ENCODE measurements around the gene MBD4. TPM values are rescaled to one million over a fixed set of nuclear protein-coding genes. Genes with fewer than 3 reads are reported as not detected.

MBD4 gene
- total and polyA plus RNA-seq, 2 experiments from 2014 or later = 33.9 to 59.3 TPM

DNA sequence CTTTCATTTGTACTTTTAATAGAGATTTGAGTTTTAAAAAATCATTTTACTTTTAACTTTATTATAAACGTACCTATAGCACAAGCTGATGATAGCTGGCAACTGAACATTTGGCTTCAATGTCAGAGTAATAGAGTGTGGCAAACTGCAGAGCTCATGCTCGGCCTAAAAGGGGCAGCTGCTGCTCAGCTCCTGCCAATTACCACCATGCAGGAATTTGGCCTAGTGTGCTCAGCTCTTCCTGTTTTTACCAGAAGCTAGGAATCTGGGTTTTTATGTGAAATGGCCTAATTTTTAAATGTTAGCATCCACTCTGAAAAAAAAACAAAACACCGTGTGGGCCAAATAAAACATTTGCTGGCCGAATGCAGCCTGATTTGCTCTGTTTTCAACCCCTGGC is 2.0 kb upstream of the MBD4 start:
- Histone ChIP-seq H3K27ac (ENCODE audit: low read depth) (no peak overlapping the region), H4K20me1 (replicated peaks; ENCODE audit: insufficient read depth) (peaks cover 7% of the 10 kb centered on the region; the same call in 1 of the 2 replicates), H3K36me3 (ENCODE audit: insufficient read depth) (peaks cover 14% of the 10 kb centered on the region), H3K79me2 (replicated peaks; ENCODE audit: insufficient read depth) (peaks cover 57% of the 10 kb centered on the region), H3K4me1 (ENCODE audit: insufficient read depth) (peaks cover 24% of the 10 kb centered on the region), H3K4me2 (peak overlapping the region; percentile 82), H2AFZ (no peak overlapping the region), H3F3A (replicated peaks; ENCODE audit: low read depth) (no peaks in the 10 kb centered on the region), H3K9me2 (ENCODE audit: insufficient read depth) (no peaks in the 10 kb centered on the region), H3K27me3 (ENCODE audit: insufficient read depth) (no peaks in the 10 kb centered on the region), H3K4me3 (peak overlapping the region; percentile 65; the same call in 1 of the 2 replicates)
- H3K27ac Mint-ChIP-seq = no peak overlapping the region
- H3K27me3 Mint-ChIP-seq (ENCODE audit: insufficient read depth, low read depth, poor library complexity) = peaks cover 8% of the 10 kb centered on the region
- H3K4me3 Mint-ChIP-seq = peak overlapping the region; percentile 94; the same call in 2 of the 3 replicates
- peaks cover 36% of the 10 kb centered on the region for H3K4me1 Mint-ChIP-seq
- no peaks in the 10 kb centered on the region for H3K9me3 Mint-ChIP-seq
- DNase-seq (ENCODE audit: low spot score) (no peak), ATAC-seq (no peak)
- peaks cover 21% of the 10 kb centered on the region for H3K36me3 Mint-ChIP-seq (ENCODE audit: low read depth)
- TF ChIP-seq CREB1 (CRISPR knock-in tag; IDR thresholded peaks at IDR 0.05; ENCODE audit: low read depth) (no peak), CTCF (conservative IDR thresholded peaks at IDR 0.05; ENCODE audit: low read depth in 2 of 2) (0 out of 4 replicates have a peak, but pooled peaks of 1 of the 2 experiments have one; percentile 17)

- H3K27me3 ChIP-seq (ENCODE audit: insufficient read depth) = no peaks in the 10 kb centered on the region
- Mint-ChIP-seq H3K27ac (no peak overlapping the region), H3K36me3 (ENCODE audit: low read depth) (peaks cover 27% of the 10 kb centered on the region), H3K4me1 (peaks cover 34% of the 10 kb centered on the region), H3K27me3 (ENCODE audit: insufficient read depth, low read depth, poor library complexity) (peaks cover 8% of the 10 kb centered on the region), H3K4me3 (peak overlapping the region; percentile 94), H3K9me3 (no peaks in the 10 kb centered on the region)
- peaks cover 23% of the 10 kb centered on the region for H3K4me1 ChIP-seq (ENCODE audit: insufficient read depth)
- peak overlapping the region; percentile 65 for H3K4me3 ChIP-seq
- peaks cover 7% of the 10 kb centered on the region; the same call in 1 of the 2 replicates for H4K20me1 ChIP-seq (replicated peaks; ENCODE audit: insufficient read depth)
- no peak overlapping the region for H2AFZ ChIP-seq
- peak overlapping the region; percentile 82 for H3K4me2 ChIP-seq
- peaks cover 18% of the 10 kb centered on the region for H3K36me3 ChIP-seq (ENCODE audit: insufficient read depth)
- H3F3A ChIP-seq (replicated peaks; ENCODE audit: low read depth) = no peaks in the 10 kb centered on the region
- ATAC-seq = no peak
- peaks cover 57% of the 10 kb centered on the region for H3K79me2 ChIP-seq (replicated peaks; ENCODE audit: insufficient read depth)
- no peak for DNase-seq (ENCODE audit: low spot score)
- H3K9me2 ChIP-seq (ENCODE audit: insufficient read depth) = no peaks in the 10 kb centered on the region
- H3K27ac ChIP-seq (ENCODE audit: low read depth) = no peak overlapping the region
- TF ChIP-seq CTCF (conservative IDR thresholded peaks at IDR 0.05; ENCODE audit: low read depth in 2 of 2) (no peak), EZH2 (IDR thresholded peaks at IDR 0.05; ENCODE audit: low read depth, unreplicated experiment) (no peak), ZNF114 (CRISPR knock-in tag; IDR thresholded peaks at IDR 0.05) (no peak), CREB1 (CRISPR knock-in tag; IDR thresholded peaks at IDR 0.05; ENCODE audit: low read depth) (no peak), STAT1 (IDR thresholded peaks at IDR 0.05; ENCODE audit: unreplicated experiment) (no peak), ZNF331 (CRISPR knock-in tag; IDR thresholded peaks at IDR 0.05; ENCODE audit: low read depth) (no peak), NANOG (IDR thresholded peaks at IDR 0.05; ENCODE audit: borderline replicate concordance) (no peak), REST (IDR thresholded peaks at IDR 0.05; ENCODE audit: unreplicated experiment) (no peak)
These were observed 1.5 kb upstream of the MBD4 start for GRCh38 chr3:129441215-129441614.
